ENCODE data around the gene OPN1MW2. TPM values are rescaled to one million over a fixed set of nuclear protein-coding genes. Genes with fewer than 3 reads are reported as not detected.
"Not testable (repeated sequence)": the region's sequence is repeated elsewhere in the genome, so short reads cannot be mapped to it uniquely, and the experiment has no call there.

OPN1MW2 gene
- total RNA-seq, 1 donor from 2014 or later: not detected

DNA sequence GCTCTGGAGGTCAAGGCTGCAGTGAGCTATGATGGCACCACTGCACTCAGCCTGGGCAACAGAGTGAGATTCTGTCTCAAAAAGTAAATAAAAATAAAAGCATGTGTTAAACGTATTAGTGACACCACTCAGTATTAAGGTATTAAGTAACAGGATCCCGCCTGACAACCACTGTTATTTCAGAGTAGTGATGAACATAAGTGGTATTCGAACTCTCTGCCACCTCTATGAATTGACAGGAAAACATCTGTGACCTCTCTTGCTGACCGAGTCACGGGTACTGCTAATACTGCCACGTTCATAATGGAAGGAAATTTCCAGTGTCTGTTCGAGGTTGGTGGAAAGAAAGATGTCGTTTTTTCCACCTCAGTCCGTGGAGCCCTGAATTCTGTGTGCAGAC is 7.2 kb downstream of the OPN1MW2 start:
- CTCF ChIA-PET; intact Hi-C loops (cut with micrococcal nuclease); ATAC-seq (ENCODE audit: low read depth); H3K9me3 Mint-ChIP-seq; H3K27me3 Mint-ChIP-seq; POLR2A ChIA-PET; H3K4me1 Mint-ChIP-seq; H3K4me3 Mint-ChIP-seq; DNase-seq; H3K36me3 Mint-ChIP-seq (ENCODE audit: low read depth); H3K27ac Mint-ChIP-seq: not testable (repeated sequence)

DNA sequence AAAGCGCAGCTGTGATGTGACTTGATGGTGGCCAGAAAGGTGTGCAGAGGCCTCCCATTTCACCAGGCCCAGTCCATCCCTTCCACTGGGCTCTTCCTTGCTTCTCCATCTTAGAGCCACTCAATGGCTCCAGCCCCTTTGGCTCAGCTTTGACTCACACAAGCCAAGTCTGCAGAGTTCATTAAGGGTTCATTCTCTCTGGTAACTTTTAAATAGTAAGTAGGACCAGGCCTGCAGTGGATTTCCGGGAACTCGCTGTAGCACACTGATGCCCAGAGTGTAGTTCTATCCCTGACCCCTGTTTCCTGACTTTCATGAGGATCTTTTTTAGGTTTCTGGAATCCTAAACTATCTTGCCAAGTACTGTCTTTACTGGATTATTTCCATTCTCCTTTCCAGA is 11.9 kb downstream of the OPN1MW2 start:
- H3K9me3 Mint-ChIP-seq; ATAC-seq (ENCODE audit: low read depth); H3K27me3 Mint-ChIP-seq; H3K4me1 Mint-ChIP-seq; intact Hi-C loops (cut with micrococcal nuclease); H3K36me3 Mint-ChIP-seq (ENCODE audit: low read depth); CTCF ChIA-PET; H3K4me3 Mint-ChIP-seq; DNase-seq; POLR2A ChIA-PET; H3K27ac Mint-ChIP-seq: not testable (repeated sequence)

- H3K36me3 Mint-ChIP-seq (ENCODE audit: low read depth); CTCF ChIA-PET; H3K4me3 Mint-ChIP-seq; H3K27ac Mint-ChIP-seq; ATAC-seq (ENCODE audit: low read depth); H3K9me3 Mint-ChIP-seq; POLR2A ChIA-PET; H3K4me1 Mint-ChIP-seq; DNase-seq; H3K27me3 Mint-ChIP-seq; intact Hi-C loops (cut with micrococcal nuclease): not testable (repeated sequence)
These were observed 14.1 kb downstream of the OPN1MW2 start for GRCh38 chrX:154233620-154234019.

- H3K4me1 Mint-ChIP-seq; H3K36me3 Mint-ChIP-seq (ENCODE audit: low read depth); ATAC-seq (ENCODE audit: low read depth); H3K27me3 Mint-ChIP-seq; POLR2A ChIA-PET; DNase-seq; H3K4me3 Mint-ChIP-seq; intact Hi-C loops (cut with micrococcal nuclease); CTCF ChIA-PET; H3K27ac Mint-ChIP-seq; H3K9me3 Mint-ChIP-seq: not testable (repeated sequence)
These were observed 19.5 kb downstream of the OPN1MW2 start for GRCh38 chrX:154238939-154239559.

GRCh38 chrX:154239982-154240503 is 20.5 kb downstream of the OPN1MW2 start:
- H3K27me3 Mint-ChIP-seq; CTCF ChIA-PET; DNase-seq; H3K4me3 Mint-ChIP-seq; intact Hi-C loops (cut with micrococcal nuclease); H3K9me3 Mint-ChIP-seq; H3K36me3 Mint-ChIP-seq (ENCODE audit: low read depth); ATAC-seq (ENCODE audit: low read depth); H3K27ac Mint-ChIP-seq; POLR2A ChIA-PET; H3K4me1 Mint-ChIP-seq: not testable (repeated sequence)

GRCh38 chrX:154247377-154248045 is 28.0 kb downstream of the OPN1MW2 start:
- H3K27ac Mint-ChIP-seq; intact Hi-C loops (cut with micrococcal nuclease); H3K36me3 Mint-ChIP-seq (ENCODE audit: low read depth); H3K9me3 Mint-ChIP-seq; DNase-seq; H3K4me1 Mint-ChIP-seq; POLR2A ChIA-PET; H3K4me3 Mint-ChIP-seq; H3K27me3 Mint-ChIP-seq; CTCF ChIA-PET: not testable (repeated sequence)
- ATAC-seq (ENCODE audit: low read depth): peak; percentile 93

DNA sequence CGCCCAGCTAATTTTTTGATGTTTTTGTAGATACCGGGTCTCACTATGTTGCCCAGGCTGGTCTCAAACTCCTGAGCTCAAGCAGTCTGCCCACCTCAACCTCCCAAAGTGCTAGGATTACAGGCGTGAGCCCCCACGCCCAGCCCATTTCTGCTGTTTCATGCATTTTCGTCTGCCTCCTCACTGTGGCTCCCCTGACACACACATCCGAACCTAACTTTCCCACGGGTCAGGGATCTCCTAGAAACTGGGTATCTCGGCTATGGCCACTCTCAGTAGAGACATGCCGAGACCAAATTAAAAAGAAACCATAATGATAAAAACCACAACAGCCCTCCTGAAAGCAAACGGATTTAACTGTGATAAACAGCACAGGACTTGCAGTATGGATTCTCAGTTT is 28.5 kb downstream of the OPN1MW2 start:
- H3K4me1 Mint-ChIP-seq; intact Hi-C loops (cut with micrococcal nuclease); H3K9me3 Mint-ChIP-seq; H3K36me3 Mint-ChIP-seq (ENCODE audit: low read depth); ATAC-seq (ENCODE audit: low read depth); POLR2A ChIA-PET; DNase-seq; H3K4me3 Mint-ChIP-seq; CTCF ChIA-PET; H3K27me3 Mint-ChIP-seq; H3K27ac Mint-ChIP-seq: not testable (repeated sequence)

DNA sequence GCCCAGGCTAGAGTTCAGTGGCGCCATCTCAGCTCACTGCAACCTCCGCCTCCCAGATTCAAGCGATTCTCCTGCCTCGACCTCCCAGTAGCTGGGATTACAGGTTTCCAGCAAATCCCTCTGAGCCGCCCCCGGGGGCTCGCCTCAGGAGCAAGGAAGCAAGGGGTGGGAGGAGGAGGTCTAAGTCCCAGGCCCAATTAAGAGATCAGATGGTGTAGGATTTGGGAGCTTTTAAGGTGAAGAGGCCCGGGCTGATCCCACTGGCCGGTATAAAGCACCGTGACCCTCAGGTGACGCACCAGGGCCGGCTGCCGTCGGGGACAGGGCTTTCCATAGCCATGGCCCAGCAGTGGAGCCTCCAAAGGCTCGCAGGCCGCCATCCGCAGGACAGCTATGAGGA is 37.7 kb downstream of the OPN1MW2 start, which contains the start of gene OPN1MW3:
Gene OPN1MW3, plus strand, starts transcription at position 301 of the 400 bp plus-strand sequence. Its CDS starts 38 bp downstream, at position 339.
- H3K4me3 Mint-ChIP-seq; H3K36me3 Mint-ChIP-seq (ENCODE audit: low read depth); ATAC-seq (ENCODE audit: low read depth); H3K27ac Mint-ChIP-seq; H3K27me3 Mint-ChIP-seq; POLR2A ChIA-PET; CTCF ChIA-PET; H3K9me3 Mint-ChIP-seq; H3K4me1 Mint-ChIP-seq; intact Hi-C loops (cut with micrococcal nuclease); DNase-seq: not testable (repeated sequence)

DNA sequence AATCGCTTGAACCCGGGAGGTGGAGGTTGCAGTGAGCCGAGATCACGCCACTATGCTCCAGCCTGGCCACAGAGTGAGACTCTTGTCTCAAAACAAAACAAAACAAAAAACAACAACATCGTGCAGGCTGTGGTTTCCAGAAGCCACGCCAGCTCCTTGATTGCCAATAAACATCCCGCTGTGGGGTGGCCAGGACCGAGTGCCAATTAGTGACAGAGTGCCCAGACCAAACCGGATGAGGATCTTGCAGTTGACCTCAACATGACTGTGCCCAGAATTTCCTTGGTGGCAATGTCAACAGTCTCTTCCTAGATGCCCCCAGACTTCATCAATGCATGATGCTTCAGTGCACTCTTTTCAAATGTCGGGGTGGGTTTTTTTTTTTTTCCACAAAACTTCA is 39.2 kb downstream of the OPN1MW2 start:
- H3K9me3 Mint-ChIP-seq; intact Hi-C loops (cut with micrococcal nuclease); H3K27ac Mint-ChIP-seq; POLR2A ChIA-PET; DNase-seq; H3K4me1 Mint-ChIP-seq; ATAC-seq (ENCODE audit: low read depth); H3K36me3 Mint-ChIP-seq (ENCODE audit: low read depth); H3K4me3 Mint-ChIP-seq; H3K27me3 Mint-ChIP-seq; CTCF ChIA-PET: not testable (repeated sequence)

- ATAC-seq (ENCODE audit: low read depth); H3K27me3 Mint-ChIP-seq; H3K4me1 Mint-ChIP-seq; H3K36me3 Mint-ChIP-seq (ENCODE audit: low read depth); H3K4me3 Mint-ChIP-seq; H3K9me3 Mint-ChIP-seq; CTCF ChIA-PET; H3K27ac Mint-ChIP-seq; POLR2A ChIA-PET; DNase-seq; intact Hi-C loops (cut with micrococcal nuclease): not testable (repeated sequence)
These were observed 43.5 kb downstream of the OPN1MW2 start for GRCh38 chrX:154263072-154263471.

- POLR2A ChIA-PET; H3K27me3 Mint-ChIP-seq; H3K36me3 Mint-ChIP-seq (ENCODE audit: low read depth); H3K4me1 Mint-ChIP-seq; DNase-seq; H3K9me3 Mint-ChIP-seq; intact Hi-C loops (cut with micrococcal nuclease); ATAC-seq (ENCODE audit: low read depth); H3K4me3 Mint-ChIP-seq; H3K27ac Mint-ChIP-seq; CTCF ChIA-PET: not testable (repeated sequence)
These were observed 49.7 kb downstream of the OPN1MW2 start for GRCh38 chrX:154269245-154269644.
